Globus pallidus (tissue), 1 donor: ENCODE results near the gene ARL6IP4.
A peak's percentile ranks its signal among the peaks of the same experiment; 100 is the strongest.

Experiments used
- DNase-seq: peaks from one replicate; pipeline ENCODE4 v3.0.0-alpha.2; 2015; ENCODE audit warnings: low spot score

Gene ARL6IP4

GRCh38 chr12:122978507-122978955, 1.9 kb upstream of the ARL6IP4 start:
- no peak for DNase-seq

- no peak for DNase-seq
Observed at GRCh38 chr12:122979001-122979907, 1.2 kb upstream of the ARL6IP4 start.

GRCh38 chr12:122979908-122980182, 636 bp upstream of the ARL6IP4 start:
- DNase-seq: no peak

GRCh38 chr12:122981036-122981471, 573 bp downstream of the ARL6IP4 start:
- no peak for DNase-seq

GRCh38 chr12:122981587-122982476, 1.4 kb downstream of the ARL6IP4 start:
- DNase-seq: no peak

- DNase-seq: no peak
Observed at GRCh38 chr12:122982477-122982815, 2.0 kb downstream of the ARL6IP4 start.

- DNase-seq: no peak
Observed at GRCh38 chr12:122982963-122983788, 2.7 kb downstream of the ARL6IP4 start.

GRCh38 chr12:122983789-122984515, 3.5 kb downstream of the ARL6IP4 start:
- DNase-seq: no peak

GRCh38 chr12:122984612-122985337, 4.3 kb downstream of the ARL6IP4 start:
- peak; percentile 37 for DNase-seq

- no peak for DNase-seq
Observed at GRCh38 chr12:122985338-122986257, 5.1 kb downstream of the ARL6IP4 start.

GRCh38 chr12:122986258-122986871, 5.9 kb downstream of the ARL6IP4 start:
- no peak for DNase-seq

- DNase-seq: no peak
Observed at GRCh38 chr12:122987086-122987951, 6.8 kb downstream of the ARL6IP4 start.

- no peak for DNase-seq
Observed at GRCh38 chr12:122988036-122988435, 7.6 kb downstream of the ARL6IP4 start.

GRCh38 chr12:122988612-122989212, 8.2 kb downstream of the ARL6IP4 start:
- DNase-seq: no peak

- no peak for DNase-seq
Observed at GRCh38 chr12:122989225-122989839, 8.9 kb downstream of the ARL6IP4 start.

- no peak for DNase-seq
Observed at GRCh38 chr12:122989874-122990419, 9.5 kb downstream of the ARL6IP4 start.

GRCh38 chr12:122990561-122990960, 10.1 kb downstream of the ARL6IP4 start:
- DNase-seq: no peak
